B cell (primary cell): ENCODE results near the gene HPCA. TPM values are rescaled to one million over a fixed set of nuclear protein-coding genes. Genes with fewer than 3 reads are reported as not detected.
A peak's percentile ranks its signal among the peaks of the same experiment; 100 is the strongest.

Source experiments
- ATAC-seq: fragments of 200-7000 bp; cut with Tn5 transposase; one replicate; pipeline ENCODE4 v1.10.0; 2021; ENCODE audit warnings: low read depth, mild to moderate bottlenecking, moderate number of reproducible peaks, moderate library complexity
- CTCF ChIA-PET: fragments of 350-600 bp; sonication (Branson Sonifier 250); formaldehyde crosslinking; loops from one replicate; lab custom pipeline; 2021; ENCODE audit warnings: antibody characterized with exemption, inconsistent platforms; lab: Charles Lee
- POLR2A ChIA-PET: fragments of 350-600 bp; sonication (Branson Sonifier 250); formaldehyde crosslinking; loops from one replicate; lab custom pipeline; 2021; ENCODE audit warnings: antibody characterized with exemption; lab: Charles Lee
- DNase-seq: peaks from one replicate; pipeline ENCODE4 v3.0.0; 2013
- H2AFZ ChIP-seq: 2 replicates; pipeline ENCODE4 v1.6.1; 2012; ENCODE audit warnings: mild to moderate bottlenecking, low read depth, low read length; ENCODE audit not compliant: insufficient read depth, poor library complexity, severe bottlenecking
- H3K27ac ChIP-seq, 2 donors: 1 replicate in 1 of 2; 2 replicates in 1 of 2; pipeline ENCODE4 v1.5.1; 2012 to 2013; ENCODE audit warnings: low read length in 2 of 2, mild to moderate bottlenecking in 2 of 2, moderate library complexity in 1 of 2
- H3K27me3 ChIP-seq, 4 experiments: fragments of 200-600 bp in 1 of 4; sonication (generic) in 1 of 4; replicated peaks in 1 of 4; 1 replicate in 2 of 4; 2 replicates in 2 of 4; pipeline versions ENCODE4 v1.6.1 to v1.7.0; 2013 to 2016; ENCODE audit warnings: low read length in 3 of 4, mild to moderate bottlenecking in 2 of 4, mixed read lengths in 1 of 4, moderate library complexity in 1 of 4; ENCODE audit not compliant: insufficient read depth in 4 of 4, control insufficient read depth in 3 of 4; ENCODE audit errors: control extremely low read depth in 1 of 4
- H3K36me3 ChIP-seq, 2 experiments: replicated peaks in 1 of 2; 1 replicate in 1 of 2; 2 replicates in 1 of 2; pipeline versions ENCODE4 v1.6.1 to v1.7.1; 2013; ENCODE audit warnings: low read length in 1 of 2; ENCODE audit not compliant: insufficient read depth in 2 of 2, control insufficient read depth in 1 of 2; ENCODE audit errors: control extremely low read depth in 1 of 2, extremely low read depth in 1 of 2
- H3K4me1 ChIP-seq, 2 donors: fragments of 200-600 bp in 1 of 2; sonication (generic) in 1 of 2; 1 replicate in 1 of 2; 2 replicates in 1 of 2; pipeline versions ENCODE4 v1.5.1 to v1.6.1; 2013 to 2017; ENCODE audit warnings: low read length in 2 of 2; ENCODE audit not compliant: control insufficient read depth in 2 of 2, insufficient read depth in 2 of 2
- H3K4me2 ChIP-seq: replicated peaks from 2 replicates; pipeline ENCODE3; 2012; ENCODE audit warnings: mild to moderate bottlenecking, low read depth, low read length; ENCODE audit not compliant: poor library complexity, severe bottlenecking
- H3K4me3 ChIP-seq, 5 experiments: fragments of 200-600 bp in 1 of 5; sonication (generic) in 1 of 5; 1 replicate in 3 of 5; 2 replicates in 2 of 5; pipeline versions ENCODE4 v1.5.1 to v1.7.0; 2011 to 2016; ENCODE audit warnings: low read length in 4 of 5, mild to moderate bottlenecking in 4 of 5, low read depth in 2 of 5, control low read depth in 1 of 5, moderate library complexity in 1 of 5; ENCODE audit not compliant: insufficient read depth in 1 of 5; ENCODE audit errors: control extremely low read depth in 1 of 5, extremely low read depth in 1 of 5
- H3K79me2 ChIP-seq: fragments of 200-600 bp; sonication (generic); one replicate; pipeline ENCODE4 v1.6.0; 2016; ENCODE audit warnings: low read length; ENCODE audit not compliant: control insufficient read depth, insufficient read depth
- H3K9ac ChIP-seq: fragments of 200-600 bp; sonication (generic); 2 replicates; pipeline ENCODE4 v1.6.1; 2017; ENCODE audit warnings: mild to moderate bottlenecking, low read length, moderate library complexity
- H3K9me3 ChIP-seq, 3 donors: one replicate each; pipeline versions ENCODE4 v1.6.1 to v1.7.1; 2013; ENCODE audit warnings: low read length in 2 of 3; ENCODE audit not compliant: control insufficient read depth in 2 of 3, insufficient read depth in 1 of 3; ENCODE audit errors: control extremely low read depth in 1 of 3
- H4K20me1 ChIP-seq: 2 replicates; pipeline ENCODE4 v1.6.0; 2012; ENCODE audit warnings: mild to moderate bottlenecking, low read length; ENCODE audit not compliant: insufficient read depth, control insufficient read depth, poor library complexity, severe bottlenecking
- H3K27ac Mint-ChIP-seq: one replicate; pipeline ENCODE4 v1.8.0; 2021; ENCODE audit warnings: mixed read lengths
- H3K27me3 Mint-ChIP-seq: one replicate; pipeline ENCODE4 v1.8.0; 2021; ENCODE audit warnings: mixed read lengths
- H3K4me1 Mint-ChIP-seq: one replicate; pipeline ENCODE4 v1.8.0; 2021; ENCODE audit warnings: mixed read lengths
- H3K4me3 Mint-ChIP-seq: one replicate; pipeline ENCODE4 v1.8.0; 2021; ENCODE audit warnings: mixed read lengths
- H3K9me3 Mint-ChIP-seq: one replicate; pipeline ENCODE4 v1.8.0; 2022; ENCODE audit warnings: mixed read lengths; ENCODE audit not compliant: insufficient read depth
- CTCF ChIP-seq: fragments of 200-600 bp; IDR thresholded peaks from one replicate; pipeline ENCODE4 v1.8.0; 2022; ENCODE audit warnings: antibody characterized with exemption, mild to moderate bottlenecking
- EZH2 ChIP-seq: IDR thresholded peaks from 2 replicates; pipeline ENCODE4 v1.6.1; 2012; ENCODE audit warnings: borderline replicate concordance, low read depth, mild to moderate bottlenecking, moderate library complexity, low read length; ENCODE audit not compliant: insufficient read depth, poor library complexity, severe bottlenecking
- WGBS: methylation state at CpG from one replicate; pipeline ENCODE4 v1.1.5; 2013; ENCODE audit warnings: missing lambda C conversion rate; ENCODE audit not compliant: insufficient coverage; 5-methylcytosine and 5-hydroxymethylcytosine counted together
- intact Hi-C: fragments of 100-400 bp; cut with micrococcal nuclease; formaldehyde crosslinking; loops from one replicate; pipeline ENCODE4 v1.10.0; 2022
- polyA plus RNA-seq: library from polyadenylated mRNA; depleted of rRNA; stranded (reverse); fragments of >200 nt; gene quantifications from 2 replicates; pipeline ENCODE4 v1.2.3, GENCODE V29; 2012
- total RNA-seq, 2 donors: library from RNA; stranded (reverse); fragments of 120-200 nt in 1 of 2; gene quantifications; 1 replicate in 1 of 2; 2 replicates in 1 of 2; pipeline versions ENCODE4 v1.2.3 to v1.2.4, GENCODE V29; 2013 to 2022

Gene HPCA
- total and polyA plus RNA-seq, 2 donors (not counting 1 experiment from before 2014, with no cell fraction given) = 0.06 TPM; not detected in 1

GRCh38 chr1:32900371-32900955 is 14.2 kb downstream of the HPCA start:
- H3K79me2 ChIP-seq = no peaks in the 10 kb centered on the region
- ATAC-seq (no peak), DNase-seq (no peak)
- no peak for TF ChIP-seq EZH2
- TF ChIP-seq CTCF = no peak
- no peaks in the 10 kb centered on the region for H3K36me3 ChIP-seq
- H3K4me3 Mint-ChIP-seq = peak overlapping the region; percentile 72
- peaks cover 44% of the 10 kb centered on the region for H3K27me3 Mint-ChIP-seq
- peak overlapping the region; percentile 52 for H3K9ac ChIP-seq
- peaks cover 0 to 15% (median 0%) of the 10 kb centered on the region in 3 donors for H3K9me3 ChIP-seq
- peak overlapping the region; percentile 33 for H2AFZ ChIP-seq
- peak overlapping the region in 4 of 5 experiments; percentile 24 to 54 (median 39) for H3K4me3 ChIP-seq
- CTCF ChIA-PET = no interaction called here
- intact Hi-C loops = no loop called here
- H3K4me1 ChIP-seq = peaks cover 9 to 10% of the 10 kb centered on the region in 2 donors
- no peaks in the 10 kb centered on the region for H3K9me3 Mint-ChIP-seq
- H3K27ac Mint-ChIP-seq = no peak overlapping the region
- H3K4me2 ChIP-seq = peak overlapping the region; percentile 85
- peaks cover 0 to 43% (median 15%) of the 10 kb centered on the region in 4 experiments for H3K27me3 ChIP-seq
- POLR2A ChIA-PET = interaction anchor here (0.7 kb wide), 1 partner anchor 169 kb away, joined by 3 read pairs; no protein-coding TSS in a partner anchor
- WGBS = 33% methylated on average over 20 of the region's 22 CpGs
- peaks cover 11% of the 10 kb centered on the region for H3K4me1 Mint-ChIP-seq
- no peaks in the 10 kb centered on the region for H4K20me1 ChIP-seq
- no peak overlapping the region for H3K27ac ChIP-seq
